WERI-Rb-1 (cell line): ENCODE data around the gene KCNK3.
A peak's percentile ranks its signal among the peaks of the same experiment; 100 is the strongest.

Experiments
- DNase-seq: peaks from one replicate; pipeline ENCODE4 v3.0.0-alpha.2; 2020
- H3K27ac ChIP-seq: fragments of 250-450 bp; sonication (Bioruptor Pico); 2 replicates; pipeline ENCODE4 v1.5.1; 2020; ENCODE audit warnings: mild to moderate bottlenecking, moderate library complexity
- H3K27me3 ChIP-seq: fragments of 250-450 bp; sonication (Bioruptor Pico); 2 replicates; pipeline ENCODE4 v1.5.1; 2021; ENCODE audit warnings: mild to moderate bottlenecking, low read depth, moderate library complexity; ENCODE audit not compliant: insufficient read depth, severe bottlenecking
- H3K36me3 ChIP-seq: fragments of 250-450 bp; sonication (Bioruptor Pico); 2 replicates; pipeline ENCODE4 v1.5.1; 2020; ENCODE audit warnings: mild to moderate bottlenecking, moderate library complexity
- H3K4me3 ChIP-seq: 2 replicates; pipeline ENCODE4 v1.5.1; 2011; ENCODE audit warnings: low read depth, mild to moderate bottlenecking, control low read depth, low read length
- H3K9me3 ChIP-seq: fragments of 250-450 bp; sonication (Bioruptor Pico); 2 replicates; pipeline ENCODE4 v1.5.1; 2021; ENCODE audit warnings: mild to moderate bottlenecking, moderate library complexity; ENCODE audit not compliant: severe bottlenecking
- CTCF ChIP-seq: IDR thresholded peaks from 2 replicates; pipeline ENCODE4 v1.5.1; 2011; ENCODE audit warnings: low read depth, mild to moderate bottlenecking, control low read depth, inconsistent platforms, low read length

Gene KCNK3

GRCh38 chr2:26710743-26711456 is 18.4 kb downstream of the KCNK3 start:
- no peak for DNase-seq
- H3K4me3 ChIP-seq: no peak overlapping the region
- no peaks in the 10 kb centered on the region for H3K27me3 ChIP-seq
- peaks cover 4% of the 10 kb centered on the region for H3K36me3 ChIP-seq
- H3K9me3 ChIP-seq: no peaks in the 10 kb centered on the region
- TF ChIP-seq CTCF: no peak
- no peak overlapping the region for H3K27ac ChIP-seq

GRCh38 chr2:26711457-26712161 is 19.1 kb downstream of the KCNK3 start:
- no peak overlapping the region for H3K4me3 ChIP-seq
- H3K36me3 ChIP-seq: peaks cover 11% of the 10 kb centered on the region
- H3K27me3 ChIP-seq: no peaks in the 10 kb centered on the region
- no peak for DNase-seq
- no peaks in the 10 kb centered on the region for H3K9me3 ChIP-seq
- H3K27ac ChIP-seq: peak overlapping the region; percentile 25; the same call in 1 of the 2 replicates
- no peak for TF ChIP-seq CTCF

GRCh38 chr2:26712486-26713465 is 20.3 kb downstream of the KCNK3 start:
- peaks cover 13% of the 10 kb centered on the region for H3K36me3 ChIP-seq
- no peaks in the 10 kb centered on the region for H3K27me3 ChIP-seq
- TF ChIP-seq CTCF: no peak
- H3K27ac ChIP-seq: 0 out of 2 replicates have a peak overlapping the region, but pooled peaks have one; percentile 25
- no peak overlapping the region for H3K4me3 ChIP-seq
- peaks cover 2% of the 10 kb centered on the region for H3K9me3 ChIP-seq
- no peak for DNase-seq

- no peak overlapping the region for H3K27ac ChIP-seq
- no peaks in the 10 kb centered on the region for H3K27me3 ChIP-seq
- H3K4me3 ChIP-seq: no peak overlapping the region
- DNase-seq: no peak
- H3K36me3 ChIP-seq: peaks cover 13% of the 10 kb centered on the region
- no peak for TF ChIP-seq CTCF
- peaks cover 2% of the 10 kb centered on the region for H3K9me3 ChIP-seq
Observed at GRCh38 chr2:26715528-26716270, 23.2 kb downstream of the KCNK3 start.

- peaks cover 9% of the 10 kb centered on the region for H3K36me3 ChIP-seq
- H3K27me3 ChIP-seq: no peaks in the 10 kb centered on the region
- H3K9me3 ChIP-seq: peaks cover 2% of the 10 kb centered on the region
- no peak overlapping the region for H3K27ac ChIP-seq
- H3K4me3 ChIP-seq: no peak overlapping the region
- no peak for DNase-seq
- TF ChIP-seq CTCF: no peak
Observed at GRCh38 chr2:26716340-26716739, 23.8 kb downstream of the KCNK3 start.
